ENCODE measurements around the gene AP5Z1. TPM values are rescaled to one million over a fixed set of nuclear protein-coding genes. Genes with fewer than 3 reads are reported as not detected.

Gene AP5Z1
- total RNA-seq, 1 donor from 2014 or later = 36.9 TPM

DNA sequence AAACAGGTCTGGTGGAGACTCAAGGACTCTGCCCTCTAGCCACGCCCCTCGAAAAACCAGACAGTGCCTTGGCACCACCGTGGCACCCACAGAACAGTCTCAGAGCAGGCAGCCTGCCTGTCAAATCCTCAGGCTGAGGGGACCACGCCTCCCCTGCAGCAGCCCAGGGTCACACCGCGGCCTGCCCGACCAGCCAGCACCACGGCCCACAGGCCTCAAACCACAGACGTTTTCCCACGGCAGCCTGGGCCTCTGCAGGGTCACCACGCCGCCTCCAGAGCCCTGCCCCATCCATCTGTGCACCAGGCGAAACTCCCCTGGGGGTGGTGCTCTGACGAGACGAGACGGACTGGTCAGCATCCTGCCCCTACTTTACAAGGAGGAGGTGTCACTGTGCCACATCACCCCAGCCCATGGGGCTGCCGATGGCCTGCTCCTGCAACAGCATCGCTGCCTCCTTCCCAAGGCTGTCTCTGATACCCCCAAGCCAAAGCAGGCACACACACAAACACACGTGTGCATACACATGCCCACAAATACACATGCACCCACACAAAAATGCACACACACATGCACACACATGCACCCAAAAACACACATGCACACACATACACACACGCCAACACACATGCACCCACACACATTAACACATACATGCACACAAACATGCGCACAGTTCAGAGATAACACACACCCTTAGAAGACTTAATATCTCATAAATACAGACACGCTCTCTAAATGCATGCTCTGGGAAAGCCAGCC, 61.8 kb downstream of the AP5Z1 start:
- H3K4me3 Mint-ChIP-seq = no peak overlapping the region

DNA sequence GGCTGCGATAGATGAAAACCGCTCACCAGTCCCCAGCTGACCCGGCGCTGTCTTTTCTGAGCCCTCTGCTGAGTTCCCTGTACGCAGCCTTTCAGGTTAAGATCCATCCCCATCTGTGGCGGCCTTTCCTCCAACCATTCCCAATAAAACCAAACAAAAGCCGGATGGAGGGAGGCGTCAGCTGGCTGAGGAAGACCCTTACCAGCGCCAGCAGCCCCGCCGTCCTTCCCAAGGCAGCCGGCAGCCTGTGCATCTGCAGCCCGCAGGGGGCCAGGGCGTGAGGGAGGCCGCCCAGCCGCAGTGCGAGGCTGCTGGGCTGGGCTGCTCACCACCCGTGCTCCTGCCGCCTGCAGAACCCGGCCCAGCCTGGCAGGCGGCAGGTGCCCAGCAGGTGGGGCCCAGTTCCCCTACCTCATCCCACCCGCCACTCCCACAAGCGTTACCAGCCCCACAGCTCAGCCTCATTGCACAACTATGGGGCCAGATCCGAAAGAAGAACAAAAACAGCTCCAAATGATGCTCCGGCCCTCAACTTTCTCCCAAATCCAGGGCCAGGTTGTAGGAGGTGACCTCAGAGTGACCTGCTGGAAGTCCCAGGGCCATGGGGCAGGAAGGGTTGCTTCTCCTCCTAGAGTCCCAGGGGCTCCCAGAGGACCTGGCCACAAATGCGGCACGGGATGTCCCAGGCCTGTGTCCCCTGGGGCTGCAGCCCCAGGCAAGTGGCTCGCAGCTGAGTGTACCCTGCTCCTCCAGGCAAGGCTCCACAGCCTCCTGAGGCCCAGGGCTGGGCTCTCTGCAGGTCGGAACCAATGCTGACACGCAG, 62.6 kb downstream of the AP5Z1 start:
- Mint-ChIP-seq H3K36me3 (no peaks in the 10 kb centered on the region), H3K27me3 (peaks cover 4% of the 10 kb centered on the region), H3K4me1 (ENCODE audit: unreplicated experiment) (peaks cover 7% of the 10 kb centered on the region), H3K9me3 (no peaks in the 10 kb centered on the region), H3K27ac (peak overlapping the region; percentile 70), H3K4me3 (no peak overlapping the region)
- TF ChIP-seq, protein P1, sequence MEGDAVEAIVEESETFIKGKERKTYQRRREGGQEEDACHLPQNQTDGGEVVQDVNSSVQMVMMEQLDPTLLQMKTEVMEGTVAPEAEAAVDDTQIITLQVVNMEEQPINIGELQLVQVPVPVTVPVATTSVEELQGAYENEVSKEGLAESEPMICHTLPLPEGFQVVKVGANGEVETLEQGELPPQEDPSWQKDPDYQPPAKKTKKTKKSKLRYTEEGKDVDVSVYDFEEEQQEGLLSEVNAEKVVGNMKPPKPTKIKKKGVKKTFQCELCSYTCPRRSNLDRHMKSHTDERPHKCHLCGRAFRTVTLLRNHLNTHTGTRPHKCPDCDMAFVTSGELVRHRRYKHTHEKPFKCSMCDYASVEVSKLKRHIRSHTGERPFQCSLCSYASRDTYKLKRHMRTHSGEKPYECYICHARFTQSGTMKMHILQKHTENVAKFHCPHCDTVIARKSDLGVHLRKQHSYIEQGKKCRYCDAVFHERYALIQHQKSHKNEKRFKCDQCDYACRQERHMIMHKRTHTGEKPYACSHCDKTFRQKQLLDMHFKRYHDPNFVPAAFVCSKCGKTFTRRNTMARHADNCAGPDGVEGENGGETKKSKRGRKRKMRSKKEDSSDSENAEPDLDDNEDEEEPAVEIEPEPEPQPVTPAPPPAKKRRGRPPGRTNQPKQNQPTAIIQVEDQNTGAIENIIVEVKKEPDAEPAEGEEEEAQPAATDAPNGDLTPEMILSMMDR (conservative IDR thresholded peaks at IDR 0.05) = no peak
- DNase-seq (ENCODE audit: extremely low spot score, unreplicated experiment) = no peak

More for the DNA sequence above, 61.8 kb downstream of the AP5Z1 start:
- no peak for DNase-seq (ENCODE audit: extremely low spot score, unreplicated experiment)
- Mint-ChIP-seq H3K27ac (peak overlapping the region; percentile 70), H3K36me3 (no peaks in the 10 kb centered on the region), H3K4me1 (ENCODE audit: unreplicated experiment) (peaks cover 7% of the 10 kb centered on the region), H3K27me3 (peaks cover 4% of the 10 kb centered on the region), H3K9me3 (no peaks in the 10 kb centered on the region)
- TF ChIP-seq, protein P1 (conservative IDR thresholded peaks at IDR 0.05) = no peak

DNA sequence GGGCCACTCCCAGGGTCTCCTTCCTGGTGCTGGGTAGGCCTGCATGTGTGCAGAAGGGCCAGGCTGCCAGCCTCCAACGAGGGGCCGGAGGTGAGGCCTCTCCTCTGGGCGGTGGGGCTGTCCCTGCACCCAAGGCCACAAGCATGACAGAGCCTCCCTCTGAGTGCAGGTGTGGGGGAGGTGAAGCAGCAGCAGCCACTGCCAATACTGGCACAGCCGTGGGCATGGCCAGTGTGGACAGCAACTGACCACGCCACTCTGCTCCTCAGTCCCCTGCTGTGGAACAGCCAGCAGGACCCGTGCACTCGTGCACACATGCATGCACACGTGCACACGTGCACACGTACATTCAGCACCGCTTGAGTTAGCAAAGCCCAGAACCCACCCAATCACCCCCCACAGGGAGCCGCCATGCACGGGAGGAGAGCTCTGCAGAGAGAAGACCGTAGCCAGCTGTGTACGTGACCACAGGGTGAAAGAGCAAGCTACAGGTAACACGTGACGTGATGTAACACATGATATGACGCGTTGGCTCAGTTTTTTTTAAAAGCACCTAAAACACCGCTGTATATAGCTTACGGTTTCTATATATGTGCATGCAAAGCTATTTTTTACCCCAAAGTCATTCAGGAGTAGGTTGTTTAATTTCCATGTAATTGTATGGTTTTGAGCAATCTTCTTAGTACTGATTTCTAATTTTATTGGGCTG, 63.4 kb downstream of the AP5Z1 start:
- Mint-ChIP-seq H3K9me3 (no peaks in the 10 kb centered on the region), H3K4me1 (ENCODE audit: unreplicated experiment) (peaks cover 7% of the 10 kb centered on the region), H3K36me3 (no peaks in the 10 kb centered on the region), H3K27me3 (peaks cover 4% of the 10 kb centered on the region), H3K27ac (no peak overlapping the region), H3K4me3 (no peak overlapping the region)
- TF ChIP-seq, protein P1 (conservative IDR thresholded peaks at IDR 0.05) = no peak
- no peak for DNase-seq (ENCODE audit: extremely low spot score, unreplicated experiment)

DNA sequence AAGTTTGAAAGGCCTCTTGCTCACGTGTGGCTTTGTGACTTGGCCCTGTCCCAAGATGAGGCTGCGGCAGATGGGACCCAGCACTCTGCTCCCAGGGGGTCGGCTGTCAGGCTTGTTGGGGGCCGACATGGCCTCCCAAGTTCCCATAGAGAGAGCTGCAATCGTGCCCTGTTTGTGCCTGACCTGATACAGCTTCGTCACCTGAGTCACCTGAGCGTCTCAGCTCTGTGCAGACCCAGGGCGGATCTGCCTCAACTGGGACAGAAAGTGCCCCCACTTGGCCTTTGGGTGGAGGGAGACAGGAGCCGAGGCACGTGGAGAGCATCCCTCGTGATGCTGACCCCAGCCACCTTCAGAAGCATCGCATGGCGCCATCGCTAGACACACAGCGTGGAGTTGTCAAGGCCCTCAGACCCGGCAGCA, 64.7 kb downstream of the AP5Z1 start:
- no peaks in the 10 kb centered on the region for H3K9me3 Mint-ChIP-seq
- no peak overlapping the region for H3K4me3 Mint-ChIP-seq
- no peak for DNase-seq (ENCODE audit: extremely low spot score, unreplicated experiment)
- H3K27ac Mint-ChIP-seq = no peak overlapping the region
- no peaks in the 10 kb centered on the region for H3K36me3 Mint-ChIP-seq
- peaks cover 8% of the 10 kb centered on the region for H3K27me3 Mint-ChIP-seq
- TF ChIP-seq, protein P1 (conservative IDR thresholded peaks at IDR 0.05) = no peak
- peaks cover 7% of the 10 kb centered on the region for H3K4me1 Mint-ChIP-seq (ENCODE audit: unreplicated experiment)

Small RNA genes lying within 50 kb of the gene (microRNA-seq; reads per million reads assigned to microRNA genes)
- not detected for gene MIR4656

Other genes with a start within 250 kb of the AP5Z1 start
- gene FOXK1, start 93.3 kb upstream of the AP5Z1 start, total RNA-seq (ENCODE audit: low replicate concordance) = 55.1 and 55.2 TPM in 2 replicates
- 0.07 and 0.56 TPM in 2 replicates for gene PAPOLB, start 86.4 kb downstream of the AP5Z1 start, total RNA-seq (ENCODE audit: low replicate concordance)
- gene RADIL, start 108.1 kb downstream of the AP5Z1 start, total RNA-seq (ENCODE audit: low replicate concordance) = 0.93 and 11.8 TPM in 2 replicates
- gene MMD2, start 183.6 kb downstream of the AP5Z1 start, total RNA-seq (ENCODE audit: low replicate concordance) = not detected in 2 replicates